ENCODE measurements around the gene MAML3. TPM values are rescaled to one million over a fixed set of nuclear protein-coding genes. Genes with fewer than 3 reads are reported as not detected.

Gene MAML3
- total RNA-seq, 4 donors from 2014 or later = 16.1 to 40.0 (median 18.1) TPM

DNA sequence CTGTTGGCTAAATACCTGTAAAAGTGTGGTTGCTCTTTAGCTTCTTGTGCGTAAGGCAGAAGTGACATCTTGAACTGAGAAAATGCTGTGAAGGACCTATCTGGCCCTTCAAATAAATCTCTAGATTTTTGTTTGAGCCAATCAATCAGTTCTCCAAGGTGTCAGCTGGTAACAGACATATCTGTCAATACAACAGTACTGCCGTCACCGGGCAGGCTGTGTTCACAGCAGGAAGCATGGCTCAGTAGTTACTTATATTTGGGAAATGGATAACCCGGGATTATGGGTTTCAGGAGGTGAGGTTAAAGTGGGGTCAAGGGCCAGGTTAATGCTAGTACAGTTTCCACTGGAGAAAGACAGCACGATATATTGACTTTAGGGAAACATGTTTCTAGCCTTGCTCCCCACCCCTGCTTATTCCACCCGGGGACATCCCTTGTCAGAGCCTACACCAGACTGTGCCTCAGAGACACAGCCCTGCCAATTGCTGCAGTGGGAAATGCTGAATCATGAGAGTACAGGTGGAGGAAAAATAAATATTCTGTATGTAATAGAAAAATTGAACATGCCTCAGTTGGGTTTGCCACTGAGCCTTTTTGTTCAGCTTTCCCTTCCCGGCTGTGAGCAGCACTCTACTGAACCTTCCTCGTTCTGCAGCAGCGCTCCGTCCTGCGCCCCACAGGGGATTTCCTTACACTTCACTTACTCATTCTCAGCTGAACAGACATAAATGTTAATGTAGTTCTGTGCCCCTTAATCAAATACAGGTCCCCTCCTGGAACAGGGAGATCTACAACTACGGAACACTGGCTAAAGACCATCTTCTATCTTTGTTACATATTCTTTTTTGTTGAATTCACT lies 367.3 kb downstream of the MAML3 start:
- no peak for TF ChIP-seq POLR2AphosphoS5 (IDR thresholded peaks at IDR 0.05)
- TF ChIP-seq, protein P1, sequence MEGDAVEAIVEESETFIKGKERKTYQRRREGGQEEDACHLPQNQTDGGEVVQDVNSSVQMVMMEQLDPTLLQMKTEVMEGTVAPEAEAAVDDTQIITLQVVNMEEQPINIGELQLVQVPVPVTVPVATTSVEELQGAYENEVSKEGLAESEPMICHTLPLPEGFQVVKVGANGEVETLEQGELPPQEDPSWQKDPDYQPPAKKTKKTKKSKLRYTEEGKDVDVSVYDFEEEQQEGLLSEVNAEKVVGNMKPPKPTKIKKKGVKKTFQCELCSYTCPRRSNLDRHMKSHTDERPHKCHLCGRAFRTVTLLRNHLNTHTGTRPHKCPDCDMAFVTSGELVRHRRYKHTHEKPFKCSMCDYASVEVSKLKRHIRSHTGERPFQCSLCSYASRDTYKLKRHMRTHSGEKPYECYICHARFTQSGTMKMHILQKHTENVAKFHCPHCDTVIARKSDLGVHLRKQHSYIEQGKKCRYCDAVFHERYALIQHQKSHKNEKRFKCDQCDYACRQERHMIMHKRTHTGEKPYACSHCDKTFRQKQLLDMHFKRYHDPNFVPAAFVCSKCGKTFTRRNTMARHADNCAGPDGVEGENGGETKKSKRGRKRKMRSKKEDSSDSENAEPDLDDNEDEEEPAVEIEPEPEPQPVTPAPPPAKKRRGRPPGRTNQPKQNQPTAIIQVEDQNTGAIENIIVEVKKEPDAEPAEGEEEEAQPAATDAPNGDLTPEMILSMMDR (IDR thresholded peaks at IDR 0.05) = no peak
- TF ChIP-seq EP300 (IDR thresholded peaks at IDR 0.05; ENCODE audit: low read depth) = no peak
- TF ChIP-seq POLR2A (IDR thresholded peaks at IDR 0.05) = no peak
- in situ Hi-C loops (cut with MboI; ENCODE audit: low pct_ligation_motif_present in 1 of 4, low pct_unique_long_range_greater_than_20kb in 1 of 4, low sequenced_read_pairs in 3 of 4) = no loop called here
- no peak overlapping the region for H3K27ac ChIP-seq
- no peaks in the 10 kb centered on the region for H3K27me3 ChIP-seq
- WGBS, 2 donors (ENCODE audit: low coverage in 1 of 2) = 84 to 89% methylated on average over 4 to 12 of the region's 12 CpGs
- no peaks in the 10 kb centered on the region for H3K9me3 ChIP-seq
- H3K4me1 ChIP-seq = no peaks in the 10 kb centered on the region
- intact Hi-C loops (cut with DNase I; ENCODE audit: low total_unique reads) = no loop called here
- H3K36me3 ChIP-seq = no peaks in the 10 kb centered on the region
- H3K4me3 ChIP-seq = no peak overlapping the region
- DNase-seq = no peak

DNA sequence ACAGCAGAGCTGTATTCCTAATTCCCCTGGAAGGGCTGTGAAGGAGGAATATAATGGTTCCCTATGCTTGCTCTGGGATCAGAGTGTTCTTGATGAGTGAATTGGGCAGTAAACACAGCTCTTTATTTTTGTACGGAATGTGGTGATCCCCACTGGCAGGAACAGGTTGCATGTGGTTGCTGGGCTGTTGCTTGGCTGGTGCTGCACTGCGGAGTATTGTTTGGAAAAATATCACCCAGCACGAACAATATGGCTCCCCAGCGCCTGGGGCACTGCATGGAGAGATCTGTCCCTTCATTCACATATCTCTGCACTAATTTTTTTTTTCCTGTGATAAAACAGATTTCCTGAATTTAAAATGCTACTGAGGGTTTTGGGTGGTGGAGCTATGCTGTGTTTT lies 368.6 kb downstream of the MAML3 start:
- Histone ChIP-seq H3K4me1 (no peaks in the 10 kb centered on the region), H3K27ac (no peak overlapping the region), H3K36me3 (no peaks in the 10 kb centered on the region), H3K4me3 (no peak overlapping the region), H3K9me3 (no peaks in the 10 kb centered on the region), H3K27me3 (no peaks in the 10 kb centered on the region)
- TF ChIP-seq, protein P1 (IDR thresholded peaks at IDR 0.05) = no peak
- TF ChIP-seq EP300 (IDR thresholded peaks at IDR 0.05; ENCODE audit: low read depth) (no peak), POLR2A (IDR thresholded peaks at IDR 0.05) (no peak), POLR2AphosphoS5 (IDR thresholded peaks at IDR 0.05) (no peak)
- no peak for DNase-seq
- WGBS, 2 donors (ENCODE audit: low coverage in 1 of 2) = 97 to 100% methylated on average over 1 to 4 of the region's 4 CpGs
- in situ Hi-C loops (cut with MboI; ENCODE audit: low pct_ligation_motif_present in 1 of 4, low pct_unique_long_range_greater_than_20kb in 1 of 4, low sequenced_read_pairs in 3 of 4) = no loop called here
- intact Hi-C loops (cut with DNase I; ENCODE audit: low total_unique reads) = no loop called here

DNA sequence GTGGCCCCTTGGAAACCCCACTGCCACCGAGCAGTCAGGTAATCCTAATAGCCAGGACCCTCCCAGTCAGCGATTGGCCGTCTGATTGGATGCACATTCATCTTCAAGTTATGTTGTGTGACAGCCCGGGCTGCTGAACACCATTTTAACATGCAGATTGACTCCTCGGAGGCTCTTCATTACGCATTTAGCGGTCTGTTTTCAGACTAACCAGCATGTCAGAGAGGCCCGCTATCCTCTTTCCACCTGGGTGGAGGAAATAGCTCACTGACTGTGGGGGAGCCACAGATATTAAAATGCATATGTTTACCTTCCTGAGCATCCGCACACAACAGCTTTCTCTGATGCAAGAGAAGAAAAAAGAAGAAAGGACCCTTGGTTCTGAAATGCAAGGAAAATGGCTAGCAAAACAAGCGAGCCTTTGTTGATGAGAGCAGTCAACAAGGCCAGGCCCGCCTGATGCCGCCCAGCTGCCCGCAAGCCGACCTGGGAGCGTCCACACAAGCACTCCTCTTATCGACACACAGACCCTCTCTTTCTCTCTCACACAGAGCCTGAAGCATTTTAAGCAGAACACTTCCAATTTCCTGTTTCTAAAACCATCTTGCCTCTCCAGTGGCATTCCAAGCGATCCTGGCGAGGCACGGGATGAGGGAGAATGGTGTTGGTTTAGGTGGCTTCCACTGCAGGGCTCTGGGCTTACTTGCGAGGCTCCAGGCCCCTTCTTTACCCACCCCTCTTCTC lies 370.1 kb downstream of the MAML3 start:
- Histone ChIP-seq H3K9me3 (no peaks in the 10 kb centered on the region), H3K27me3 (no peaks in the 10 kb centered on the region), H3K27ac (no peak overlapping the region), H3K4me1 (no peaks in the 10 kb centered on the region), H3K36me3 (no peaks in the 10 kb centered on the region), H3K4me3 (no peak overlapping the region)
- intact Hi-C loops (cut with DNase I; ENCODE audit: low total_unique reads) = no loop called here
- in situ Hi-C loops (cut with MboI; ENCODE audit: low pct_ligation_motif_present in 1 of 4, low pct_unique_long_range_greater_than_20kb in 1 of 4, low sequenced_read_pairs in 3 of 4) = no loop called here
- 87 to 89% methylated on average over 11 to 20 of the region's 20 CpGs for WGBS, 2 donors (ENCODE audit: low coverage in 1 of 2)
- DNase-seq = no peak
- TF ChIP-seq POLR2AphosphoS5 (IDR thresholded peaks at IDR 0.05) (no peak), EP300 (IDR thresholded peaks at IDR 0.05; ENCODE audit: low read depth) (no peak), POLR2A (IDR thresholded peaks at IDR 0.05) (no peak)
- TF ChIP-seq, protein P1 (IDR thresholded peaks at IDR 0.05) = no peak

DNA sequence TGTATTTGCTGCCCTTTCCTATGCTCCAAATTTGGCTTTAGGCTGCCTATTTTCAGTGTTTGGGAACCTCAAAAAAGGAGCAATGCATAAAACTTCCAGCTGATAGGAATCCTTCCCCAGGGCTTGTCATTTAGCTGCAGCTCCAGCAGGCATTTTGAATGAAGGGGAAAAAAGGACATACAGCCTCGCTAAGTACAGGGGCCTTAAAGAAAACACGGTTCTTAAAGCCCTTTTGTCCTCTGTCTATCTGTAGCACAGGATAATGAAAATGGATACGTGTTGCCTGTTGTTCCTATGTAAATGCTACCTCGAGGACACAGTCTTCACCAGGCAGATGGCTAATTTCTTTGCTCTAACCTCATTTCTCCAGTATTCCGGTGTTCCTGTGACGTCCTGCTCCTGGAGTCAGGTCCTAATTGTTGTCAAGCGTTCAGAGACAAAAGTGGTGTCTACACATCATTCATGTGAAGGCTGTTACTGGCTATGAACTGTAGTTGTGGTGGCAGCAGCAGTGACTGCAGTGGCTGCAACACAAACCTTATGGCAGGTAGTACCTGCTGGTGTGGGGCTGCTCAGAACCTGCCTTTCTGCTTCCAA lies 371.0 kb downstream of the MAML3 start:
- 90% methylated on average over 7 of the region's 7 CpGs; no CpG with 5 or more reads in 1 of the 2 donors for WGBS, 2 donors (ENCODE audit: low coverage in 1 of 2)
- Histone ChIP-seq H3K27ac (no peak overlapping the region), H3K27me3 (no peaks in the 10 kb centered on the region), H3K9me3 (no peaks in the 10 kb centered on the region), H3K36me3 (no peaks in the 10 kb centered on the region), H3K4me3 (no peak overlapping the region), H3K4me1 (no peaks in the 10 kb centered on the region)
- no peak for DNase-seq
- in situ Hi-C loops (cut with MboI; ENCODE audit: low pct_ligation_motif_present in 1 of 4, low pct_unique_long_range_greater_than_20kb in 1 of 4, low sequenced_read_pairs in 3 of 4) (no loop called here), intact Hi-C loops (cut with DNase I; ENCODE audit: low total_unique reads) (no loop called here)
- TF ChIP-seq, protein P1 (IDR thresholded peaks at IDR 0.05) = no peak
- no peak for TF ChIP-seq POLR2A (IDR thresholded peaks at IDR 0.05)
- no peak for TF ChIP-seq EP300 (IDR thresholded peaks at IDR 0.05; ENCODE audit: low read depth)
- TF ChIP-seq POLR2AphosphoS5 (IDR thresholded peaks at IDR 0.05) = no peak

Measured in transverse colon (tissue), 4 donors.